H9 (cell line): Measurements from ENCODE around the gene TMEM167B. TPM values are rescaled to one million over a fixed set of nuclear protein-coding genes. Genes with fewer than 3 reads are reported as not detected.

ENCODE experiments used
- DNase-seq: peaks from one replicate; pipeline ENCODE4 v3.0.0-alpha.2; 2017
- H2AFZ ChIP-seq: one replicate; pipeline ENCODE4 v1.6.1; 2013; ENCODE audit warnings: mild to moderate bottlenecking, low read length, control low read depth, moderate library complexity
- H2AK5ac ChIP-seq: 2 replicates; pipeline ENCODE4 v1.6.1; 2013; ENCODE audit warnings: low read length, control low read depth, mixed read lengths; ENCODE audit not compliant: insufficient read length
- H2BK120ac ChIP-seq: one replicate; pipeline ENCODE4 v1.6.1; 2013; ENCODE audit warnings: low read depth, mild to moderate bottlenecking, low read length, control low read depth, inconsistent platforms; ENCODE audit not compliant: poor library complexity, severe bottlenecking
- H2BK12ac ChIP-seq: 2 replicates; pipeline ENCODE4 v1.6.1; 2013; ENCODE audit warnings: low read length, control low read depth, mixed read lengths, low read depth; ENCODE audit not compliant: insufficient read length
- H2BK15ac ChIP-seq: 2 replicates; pipeline ENCODE4 v1.6.1; 2013; ENCODE audit warnings: low read depth, low read length, control low read depth
- H2BK20ac ChIP-seq: one replicate; pipeline ENCODE4 v1.6.1; 2013; ENCODE audit warnings: low read depth, mild to moderate bottlenecking, low read length, control low read depth, inconsistent platforms; ENCODE audit not compliant: poor library complexity, severe bottlenecking
- H2BK5ac ChIP-seq: 2 replicates; pipeline ENCODE4 v1.6.1; 2013; ENCODE audit warnings: low read length, control low read depth, mixed read lengths; ENCODE audit not compliant: insufficient read length
- H3K14ac ChIP-seq: 2 replicates; pipeline ENCODE4 v1.6.1; 2013; ENCODE audit warnings: low read length, control low read depth; ENCODE audit not compliant: insufficient read depth
- H3K18ac ChIP-seq: 2 replicates; pipeline ENCODE4 v1.6.1; 2013; ENCODE audit warnings: low read depth, mild to moderate bottlenecking, mixed read lengths, low read length, control low read depth; ENCODE audit not compliant: insufficient read length
- H3K23ac ChIP-seq: 2 replicates; pipeline ENCODE4 v1.6.1; 2013; ENCODE audit warnings: low read length, control low read depth, mixed read lengths, low read depth; ENCODE audit not compliant: insufficient read length
- H3K23me2 ChIP-seq: 2 replicates; pipeline ENCODE4 v1.6.1; 2013; ENCODE audit warnings: low read depth, mild to moderate bottlenecking, mixed read lengths, low read length, control low read depth; ENCODE audit not compliant: insufficient read length, poor library complexity, severe bottlenecking
- H3K27ac ChIP-seq: 2 replicates; pipeline ENCODE4 v1.5.1; 2013; ENCODE audit warnings: low read length, control low read depth, mixed read lengths, low read depth; ENCODE audit not compliant: insufficient read length
- H3K27me3 ChIP-seq: 2 replicates; pipeline ENCODE4 v1.6.1; 2013; ENCODE audit warnings: low read length, control low read depth, inconsistent platforms; ENCODE audit not compliant: insufficient read depth
- H3K4ac ChIP-seq: 2 replicates; pipeline ENCODE4 v1.6.1; 2013; ENCODE audit warnings: low read depth, mild to moderate bottlenecking, control low read depth, inconsistent platforms, low read length, moderate library complexity
- H3K4me1 ChIP-seq: 2 replicates; pipeline ENCODE4 v1.6.1; 2013; ENCODE audit warnings: low read length, control low read depth, inconsistent platforms; ENCODE audit not compliant: insufficient read depth
- H3K4me2 ChIP-seq: 2 replicates; pipeline ENCODE4 v1.6.1; 2013; ENCODE audit warnings: low read length, control low read depth, mixed read lengths; ENCODE audit not compliant: insufficient read length, insufficient read depth
- H3K56ac ChIP-seq: 2 replicates; pipeline ENCODE4 v1.6.1; 2013; ENCODE audit warnings: low read depth, mild to moderate bottlenecking, mixed read lengths, low read length, control low read depth; ENCODE audit not compliant: insufficient read length
- H3K79me1 ChIP-seq: 2 replicates; pipeline ENCODE4 v1.6.1; 2013; ENCODE audit warnings: low read depth, mild to moderate bottlenecking, moderate library complexity, low read length, control low read depth, inconsistent platforms; ENCODE audit not compliant: insufficient read depth, poor library complexity, severe bottlenecking
- H3K79me2 ChIP-seq: 2 replicates; pipeline ENCODE4 v1.6.1; 2013; ENCODE audit warnings: low read length, control low read depth, inconsistent platforms; ENCODE audit not compliant: insufficient read depth
- H3K9ac ChIP-seq: 2 replicates; pipeline ENCODE4 v1.6.1; 2013; ENCODE audit warnings: low read length, control low read depth, mixed read lengths; ENCODE audit not compliant: insufficient read length; ENCODE audit errors: extremely low read depth
- H3K9me3 ChIP-seq: one replicate; pipeline ENCODE4 v1.6.1; 2013; ENCODE audit warnings: low read depth, low read length, inconsistent platforms; ENCODE audit not compliant: control insufficient read depth
- H3T11ph ChIP-seq: one replicate; pipeline ENCODE4 v1.6.1; 2013; ENCODE audit warnings: mild to moderate bottlenecking, low read length, control low read depth, inconsistent platforms
- H4K20me1 ChIP-seq: one replicate; pipeline ENCODE4 v1.6.1; 2013; ENCODE audit not compliant: control insufficient read depth, insufficient read length, insufficient read depth
- H4K5ac ChIP-seq: 2 replicates; pipeline ENCODE4 v1.6.1; 2013; ENCODE audit warnings: low read depth, mild to moderate bottlenecking, mixed read lengths, low read length, control low read depth; ENCODE audit not compliant: insufficient read length
- H4K8ac ChIP-seq: replicated peaks from 2 replicates; pipeline ENCODE4 v1.6.1; 2013; ENCODE audit warnings: low read length, control low read depth, mixed read lengths, low read depth; ENCODE audit not compliant: insufficient read length
- H4K91ac ChIP-seq: 2 replicates; pipeline ENCODE4 v1.6.1; 2013; ENCODE audit warnings: low read depth, mild to moderate bottlenecking, moderate library complexity, mixed read lengths, low read length, control low read depth; ENCODE audit not compliant: insufficient read length
- H3K27ac Mint-ChIP-seq, 3 experiments: 2 replicates in 2 of 3; 3 replicates in 1 of 3; pipeline ENCODE4 v1.8.0; 2020 to 2021; ENCODE audit warnings: mixed read lengths in 3 of 3, mild to moderate bottlenecking in 1 of 3, moderate library complexity in 1 of 3
- H3K27me3 Mint-ChIP-seq: 2 replicates; pipeline ENCODE4 v1.8.0; 2021; ENCODE audit warnings: low read depth, mild to moderate bottlenecking, moderate library complexity, mixed read lengths
- H3K36me3 Mint-ChIP-seq, 3 experiments: 2 replicates in 2 of 3; 3 replicates in 1 of 3; pipeline ENCODE4 v1.8.0; 2020 to 2021; ENCODE audit warnings: low read depth in 3 of 3, mixed read lengths in 3 of 3; ENCODE audit not compliant: insufficient read depth in 1 of 3
- H3K4me1 Mint-ChIP-seq, 2 experiments: 2 replicates each; pipeline ENCODE4 v1.8.0; 2020; ENCODE audit warnings: mixed read lengths in 2 of 2
- H3K4me3 Mint-ChIP-seq, 2 experiments: 2 replicates in 1 of 2; 3 replicates in 1 of 2; pipeline ENCODE4 v1.8.0; 2020 to 2021; ENCODE audit warnings: mild to moderate bottlenecking in 2 of 2, mixed read lengths in 2 of 2, moderate library complexity in 1 of 2
- H3K9me3 Mint-ChIP-seq, 2 experiments: 2 replicates in 1 of 2; 3 replicates in 1 of 2; pipeline ENCODE4 v1.8.0; 2020; ENCODE audit warnings: mild to moderate bottlenecking in 2 of 2, mixed read lengths in 2 of 2, moderate library complexity in 1 of 2
- WGBS: extraction: QIAGEN DNeasy Blood & Tissue Kit; methylation state at CpG from one replicate; pipeline ENCODE4 v1.1.7; 2013; ENCODE audit warnings: missing lambda C conversion rate, low lambda C conversion rate, mixed read lengths; ENCODE audit not compliant: insufficient read length; ENCODE audit errors: extremely low coverage; 5-methylcytosine and 5-hydroxymethylcytosine counted together
- total RNA-seq: library from RNA; stranded (reverse); gene quantifications from 2 replicates; pipeline ENCODE4 v1.2.1, GENCODE V29; 2021
- TF ChIP-seq, protein P1 (sequence below): fragments of 200-600 bp; sonication (generic); conservative IDR thresholded peaks from 3 replicates; pipeline ENCODE4 v1.8.0; 2021; ENCODE audit warnings: antibody characterized with exemption, mild to moderate bottlenecking

TMEM167B gene
- total RNA-seq, 1 experiment from 2014 or later: 13.9 TPM

DNA sequence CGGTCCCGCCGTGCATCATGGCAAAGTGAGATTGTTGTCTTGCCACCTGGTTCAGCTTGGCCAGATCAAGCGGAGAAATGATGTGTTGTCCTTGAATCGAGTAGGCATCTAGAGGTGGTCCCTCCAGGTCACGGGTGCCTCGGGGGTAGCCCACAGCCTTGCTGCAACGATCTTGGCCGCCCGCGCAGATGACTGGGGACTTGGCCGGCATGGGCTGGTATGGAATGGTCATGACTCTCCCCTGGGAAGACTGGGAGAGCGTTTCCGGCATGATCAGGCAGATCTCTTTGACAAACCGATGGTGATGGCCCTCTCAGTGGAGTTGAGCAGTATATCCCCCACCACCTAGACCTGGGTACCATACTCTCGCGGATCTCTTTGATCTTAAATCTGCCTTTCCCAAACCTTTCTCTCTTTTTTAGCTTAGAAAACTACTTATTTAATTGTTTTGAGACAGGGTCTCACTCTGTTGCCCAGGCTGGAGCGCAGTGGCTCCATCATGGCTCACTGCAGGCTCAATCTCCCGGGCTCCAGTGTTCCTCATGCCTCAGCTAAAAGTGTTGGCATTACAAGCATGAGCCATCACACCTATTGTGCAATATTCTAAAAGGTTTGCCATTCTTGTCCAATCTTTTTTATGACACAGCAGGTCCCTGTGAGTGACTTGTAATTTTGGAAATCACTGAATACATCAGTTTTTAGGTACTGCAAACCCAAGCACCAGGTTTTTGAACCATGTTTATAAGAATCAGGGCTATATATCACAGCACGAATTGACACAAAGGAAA is 14.0 kb downstream of the TMEM167B start:
- H3K27ac ChIP-seq: no peak overlapping the region
- DNase-seq: no peak
- H3K23me2 ChIP-seq: peaks cover 5% of the 10 kb centered on the region
- Mint-ChIP-seq H3K36me3 (peaks cover 3 to 25% (median 6%) of the 10 kb centered on the region in 3 experiments), H3K27ac (no peak overlapping the region; a peak in 2 of 7 replicates), H3K27me3 (peaks cover 12% of the 10 kb centered on the region), H3K9me3 (peaks cover 0 to 3% of the 10 kb centered on the region in 2 experiments; a peak in 1 of 5 replicates), H3K4me1 (0 out of 4 replicates have a peak, but pooled peaks cover 0 to 5% of the 10 kb centered on the region in 2 experiments), H3K4me3 (no peak overlapping the region)
- TF ChIP-seq, protein P1, sequence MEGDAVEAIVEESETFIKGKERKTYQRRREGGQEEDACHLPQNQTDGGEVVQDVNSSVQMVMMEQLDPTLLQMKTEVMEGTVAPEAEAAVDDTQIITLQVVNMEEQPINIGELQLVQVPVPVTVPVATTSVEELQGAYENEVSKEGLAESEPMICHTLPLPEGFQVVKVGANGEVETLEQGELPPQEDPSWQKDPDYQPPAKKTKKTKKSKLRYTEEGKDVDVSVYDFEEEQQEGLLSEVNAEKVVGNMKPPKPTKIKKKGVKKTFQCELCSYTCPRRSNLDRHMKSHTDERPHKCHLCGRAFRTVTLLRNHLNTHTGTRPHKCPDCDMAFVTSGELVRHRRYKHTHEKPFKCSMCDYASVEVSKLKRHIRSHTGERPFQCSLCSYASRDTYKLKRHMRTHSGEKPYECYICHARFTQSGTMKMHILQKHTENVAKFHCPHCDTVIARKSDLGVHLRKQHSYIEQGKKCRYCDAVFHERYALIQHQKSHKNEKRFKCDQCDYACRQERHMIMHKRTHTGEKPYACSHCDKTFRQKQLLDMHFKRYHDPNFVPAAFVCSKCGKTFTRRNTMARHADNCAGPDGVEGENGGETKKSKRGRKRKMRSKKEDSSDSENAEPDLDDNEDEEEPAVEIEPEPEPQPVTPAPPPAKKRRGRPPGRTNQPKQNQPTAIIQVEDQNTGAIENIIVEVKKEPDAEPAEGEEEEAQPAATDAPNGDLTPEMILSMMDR: no peak
- no peak overlapping the region for H2BK15ac ChIP-seq
- H3K4ac ChIP-seq: no peak overlapping the region
- no peak overlapping the region for H3T11ph ChIP-seq
- H3K9me3 ChIP-seq: no peaks in the 10 kb centered on the region
- no peak overlapping the region for H4K5ac ChIP-seq
- no peak overlapping the region for H2BK120ac ChIP-seq
- no peak overlapping the region for H2AFZ ChIP-seq
- H2AK5ac ChIP-seq: no peak overlapping the region
- H2BK12ac ChIP-seq: no peak overlapping the region
- H3K4me1 ChIP-seq: no peaks in the 10 kb centered on the region
- no peak overlapping the region for H3K9ac ChIP-seq
- peaks cover 3% of the 10 kb centered on the region; the same call in 1 of the 2 replicates for H3K79me2 ChIP-seq
- H4K8ac ChIP-seq: no peak overlapping the region
- H3K27me3 ChIP-seq: no peaks in the 10 kb centered on the region
- no peak overlapping the region for H2BK5ac ChIP-seq
- no peak overlapping the region for H3K56ac ChIP-seq
- WGBS: no CpG with 5 or more reads among the region's 20 CpGs
- H4K20me1 ChIP-seq: no peaks in the 10 kb centered on the region
- no peak overlapping the region for H3K14ac ChIP-seq
- H3K79me1 ChIP-seq: peaks cover 2% of the 10 kb centered on the region
- no peak overlapping the region for H4K91ac ChIP-seq
- no peak overlapping the region for H3K23ac ChIP-seq
- no peak overlapping the region for H3K18ac ChIP-seq
- no peak overlapping the region for H3K4me2 ChIP-seq
- H2BK20ac ChIP-seq: no peak overlapping the region
